ENCODE data around the gene TYW1B. TPM values are rescaled to one million over a fixed set of nuclear protein-coding genes. Genes with fewer than 3 reads are reported as not detected.
"Not testable (repeated sequence)": the region's sequence is repeated elsewhere in the genome, so short reads cannot be mapped to it uniquely, and the experiment has no call there.

The TYW1B gene
- total RNA-seq, 1 experiment from 2014 or later, result 1.2 TPM

GRCh38 chr7:72626428-72627011 is 201.5 kb downstream of the TYW1B start:
- DNase-seq (ENCODE audit: low spot score), result not testable (repeated sequence)

DNA sequence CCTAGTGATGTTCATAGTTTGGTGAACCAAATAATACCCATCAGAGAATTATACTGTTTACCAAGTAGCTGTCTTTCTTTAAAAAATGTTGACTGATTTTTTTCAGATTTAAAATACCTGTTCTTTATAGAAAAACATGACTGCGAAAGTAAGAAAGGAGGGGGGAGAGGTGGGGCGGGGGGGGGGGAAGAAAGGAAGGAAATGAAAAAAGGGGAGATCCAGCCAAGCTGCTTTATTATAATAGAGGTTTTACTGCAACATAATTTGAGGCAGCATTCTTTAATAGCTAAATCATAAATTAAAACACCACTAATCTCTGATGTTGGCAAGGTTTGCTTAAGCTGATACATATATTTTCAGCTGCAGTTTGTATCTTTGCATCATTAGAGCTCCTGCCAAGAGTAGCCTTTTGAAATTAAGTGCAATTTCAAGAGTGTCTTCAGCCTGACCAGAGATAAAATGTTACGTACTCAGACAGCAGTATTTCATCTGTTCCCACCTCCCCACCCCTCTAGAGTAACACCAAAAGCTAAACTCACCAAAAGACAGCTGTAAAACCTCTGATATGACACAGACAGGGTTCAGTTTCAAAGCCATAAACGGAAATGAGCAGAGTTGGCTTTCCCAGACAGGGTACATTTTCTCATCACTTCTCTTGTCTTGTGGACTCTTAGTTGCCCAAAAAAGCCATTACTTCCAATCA is 202.1 kb downstream of the TYW1B start:
- DNase-seq (ENCODE audit: low spot score), result not testable (repeated sequence)

DNA sequence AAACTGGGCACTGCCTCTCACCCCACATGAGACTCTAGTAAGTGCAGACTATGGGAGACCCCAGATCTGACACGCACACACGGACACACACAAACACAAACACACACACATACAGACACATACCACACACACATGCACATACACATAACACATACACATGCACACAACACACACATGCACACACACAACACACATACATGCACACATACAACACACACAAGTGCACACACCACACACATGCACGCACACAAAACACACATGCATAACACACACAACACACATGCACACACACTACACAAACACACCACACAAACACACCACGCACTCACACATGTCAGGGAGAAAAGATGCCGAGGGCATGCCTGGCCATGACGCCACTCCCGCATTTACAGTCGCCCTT is 205.5 kb downstream of the TYW1B start:
- DNase-seq (ENCODE audit: low spot score), result no peak

DNA sequence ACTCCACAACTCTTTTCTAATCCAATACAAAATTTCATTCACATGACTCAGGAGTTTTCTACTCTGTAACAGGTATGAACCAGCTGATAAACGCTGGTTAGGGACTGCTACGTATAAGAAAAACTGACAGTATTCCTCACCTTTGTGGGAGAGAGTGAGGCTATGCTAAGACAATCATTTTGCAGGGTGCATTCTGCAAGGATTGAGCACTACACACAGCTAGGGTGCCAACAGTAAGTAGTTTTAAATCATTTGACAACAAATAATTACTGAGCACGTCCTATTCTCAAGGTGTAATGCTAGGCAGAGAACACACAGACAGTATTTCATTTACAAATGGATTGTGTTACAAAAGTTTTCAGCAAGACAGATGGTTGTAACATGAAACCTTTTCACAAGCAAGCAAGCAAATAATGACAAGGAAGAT is 206.2 kb downstream of the TYW1B start:
- DNase-seq (ENCODE audit: low spot score), result not testable (repeated sequence)

GRCh38 chr7:72620923-72621322 is 207.1 kb downstream of the TYW1B start:
- DNase-seq (ENCODE audit: low spot score), result not testable (repeated sequence)

DNA sequence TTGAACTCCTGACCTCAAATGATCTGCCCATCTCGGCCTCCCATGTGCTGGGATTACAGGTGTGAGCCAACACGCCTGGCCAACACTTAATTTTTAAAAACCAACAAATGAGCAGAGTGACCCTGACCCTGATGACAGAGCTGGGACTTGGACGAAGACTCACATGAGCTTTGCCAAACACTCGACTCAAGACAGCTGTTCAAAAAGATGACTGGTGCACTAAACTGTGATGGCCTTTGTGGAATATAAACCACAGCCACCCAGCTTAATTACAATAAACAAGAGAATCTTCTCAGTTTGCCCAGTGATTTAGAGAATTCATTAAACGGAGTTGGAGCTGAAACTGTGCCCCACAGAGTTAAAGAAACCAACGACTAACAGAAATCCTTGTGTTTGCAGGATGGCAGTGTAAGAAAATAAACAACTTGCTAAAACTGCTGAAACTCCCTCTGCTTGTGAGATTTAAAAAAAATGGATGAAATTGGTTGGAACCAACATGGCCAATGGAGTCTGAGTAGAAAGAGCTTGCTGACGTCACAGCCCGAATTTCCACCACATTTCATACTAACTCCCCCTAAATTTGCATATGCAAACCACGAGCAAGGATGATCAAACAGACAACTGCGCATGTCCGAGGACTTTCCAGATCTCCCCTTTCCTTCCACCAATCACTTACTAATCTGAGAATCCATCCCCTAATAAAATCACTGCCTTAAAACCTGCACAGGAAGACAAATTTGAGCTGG is 209.4 kb downstream of the TYW1B start:
- DNase-seq (ENCODE audit: low spot score), result not testable (repeated sequence)

DNA sequence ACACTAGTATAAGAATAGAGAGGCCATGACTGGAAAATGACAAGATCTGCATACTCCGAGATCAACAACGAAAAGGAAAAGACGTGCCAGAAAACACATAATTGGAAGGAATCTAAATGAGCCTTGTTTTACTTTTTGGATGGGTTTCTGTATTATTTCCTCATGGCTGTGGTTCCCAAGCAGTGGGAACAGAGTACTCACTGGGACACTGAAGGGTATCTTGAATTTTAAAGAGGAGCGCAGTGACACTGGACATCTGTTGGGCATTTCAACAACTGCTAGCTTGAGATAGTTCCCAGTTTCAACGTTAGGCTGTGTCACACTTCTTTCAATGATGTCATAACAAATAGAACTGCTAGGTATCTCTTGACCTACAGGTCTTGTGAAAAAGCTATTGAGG is 218.2 kb downstream of the TYW1B start:
- DNase-seq (ENCODE audit: low spot score), result not testable (repeated sequence)

GRCh38 chr7:72607988-72608387 is 220.0 kb downstream of the TYW1B start:
- DNase-seq (ENCODE audit: low spot score), result not testable (repeated sequence)

DNA sequence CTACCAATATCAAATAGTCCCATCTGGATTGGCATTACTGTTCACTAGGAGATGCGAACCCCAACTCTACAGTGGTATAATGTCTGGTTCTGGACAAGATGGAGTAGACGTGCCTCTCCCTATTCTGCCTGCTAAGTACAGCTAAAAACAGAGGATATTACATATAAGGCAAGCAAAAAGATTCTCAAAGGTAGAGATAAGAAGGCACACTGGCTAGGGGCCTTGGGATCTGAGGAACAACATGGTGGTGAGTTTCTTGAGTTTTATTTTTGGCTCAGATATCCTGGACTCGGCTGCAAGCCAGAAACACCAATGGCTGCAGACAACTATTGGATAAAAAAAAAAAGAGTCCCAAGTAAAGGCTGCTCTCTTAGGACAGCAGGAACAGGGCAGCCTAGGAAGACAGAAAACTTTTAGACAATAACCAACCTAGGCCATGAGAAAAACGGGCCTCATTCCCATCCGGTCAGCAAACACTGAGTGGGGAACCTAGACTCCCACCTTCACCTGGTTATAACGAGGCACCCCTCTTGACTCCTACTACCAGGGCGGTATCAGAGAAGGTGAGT is 222.1 kb downstream of the TYW1B start:
- DNase-seq (ENCODE audit: low spot score), result not testable (repeated sequence)

GRCh38 chr7:72604771-72605611 is 223.0 kb downstream of the TYW1B start:
- peak; percentile 25 for DNase-seq (ENCODE audit: low spot score)

DNA sequence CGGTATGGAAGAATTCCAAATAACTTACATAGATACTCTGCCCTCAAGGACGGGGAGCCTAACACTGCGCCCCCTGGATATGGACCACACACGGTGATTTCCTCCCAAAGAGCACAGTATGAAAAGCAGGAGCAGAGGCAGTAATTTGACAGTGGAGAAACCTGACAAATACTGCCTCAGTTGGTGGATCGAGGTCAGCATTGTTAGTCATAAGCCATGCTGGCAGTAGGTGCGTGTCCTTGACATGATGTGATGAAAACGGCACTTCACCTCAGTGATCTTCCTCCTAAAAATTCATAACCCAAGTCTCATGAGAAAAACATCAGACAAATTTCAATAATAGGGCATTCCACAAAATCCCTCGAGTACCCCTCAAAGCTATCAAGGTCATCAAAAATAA is 224.5 kb downstream of the TYW1B start:
- DNase-seq (ENCODE audit: low spot score), result not testable (repeated sequence)

DNA sequence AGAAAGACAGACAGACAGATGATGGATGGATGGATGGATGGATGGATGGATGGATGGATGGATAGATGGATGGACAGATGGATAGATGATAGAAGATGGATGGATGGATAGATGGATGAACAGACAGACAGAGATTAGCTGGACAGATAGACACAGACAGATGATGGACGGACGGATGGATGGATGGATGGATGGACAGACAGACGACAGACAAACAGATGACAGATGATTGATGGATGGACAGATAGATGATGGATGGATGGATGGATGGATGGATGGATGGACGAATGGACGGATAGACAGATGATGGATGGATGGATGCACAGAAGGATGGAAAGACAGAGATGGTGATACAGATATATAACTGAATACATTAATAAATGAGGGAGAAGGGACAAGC is 224.9 kb downstream of the TYW1B start:
- no peak for DNase-seq (ENCODE audit: low spot score)

- DNase-seq (ENCODE audit: low spot score), result not testable (repeated sequence)
Measured at GRCh38 chr7:72601683-72602082, 226.3 kb downstream of the TYW1B start.

DNA sequence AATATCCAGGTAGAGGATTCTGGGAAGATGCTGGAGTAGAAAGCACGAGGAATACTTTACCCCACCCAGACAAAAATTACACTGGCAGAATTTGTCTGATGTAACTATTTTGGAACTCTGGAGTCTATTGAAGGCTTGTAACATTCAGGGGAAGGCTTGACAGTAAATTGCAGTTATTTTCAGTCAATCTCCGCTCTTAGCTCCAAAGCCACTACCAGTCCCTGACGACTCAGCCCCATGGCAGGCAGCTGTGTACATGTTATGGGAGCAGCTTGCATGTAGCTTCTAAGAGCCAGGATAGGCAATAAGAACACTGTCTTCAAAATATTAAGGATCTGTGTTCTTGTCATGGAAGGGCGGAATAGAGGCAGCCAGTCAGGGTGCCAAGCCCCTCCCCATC is 238.0 kb downstream of the TYW1B start:
- DNase-seq (ENCODE audit: low spot score), result not testable (repeated sequence)

DNA sequence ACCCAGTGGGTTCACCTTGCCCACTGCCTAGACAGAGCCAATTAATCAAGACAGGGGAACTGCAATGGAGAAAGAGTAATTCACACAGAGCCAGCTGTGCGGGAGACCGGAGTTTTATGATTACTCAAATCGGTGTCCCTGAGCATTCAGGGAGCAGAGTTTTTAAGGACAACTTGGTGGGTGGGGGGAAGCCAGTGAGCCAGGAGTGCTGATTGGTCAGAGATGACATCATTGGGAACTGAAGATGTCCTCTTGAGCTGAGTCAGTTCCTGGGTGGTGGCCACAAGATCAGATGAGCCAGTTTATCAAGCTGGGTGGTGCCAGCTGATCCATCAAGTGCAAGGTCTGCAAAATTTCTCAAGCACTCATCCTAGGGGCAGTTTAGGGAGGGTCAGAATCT is 240.7 kb downstream of the TYW1B start:
- DNase-seq (ENCODE audit: low spot score), result peak; percentile 34

- not testable (repeated sequence) for DNase-seq (ENCODE audit: low spot score)
Measured at GRCh38 chr7:72584576-72584975, 243.4 kb downstream of the TYW1B start.

- DNase-seq (ENCODE audit: low spot score), result not testable (repeated sequence)
Measured at GRCh38 chr7:72583620-72584361, 244.2 kb downstream of the TYW1B start.

GRCh38 chr7:72580142-72580770 is 247.7 kb downstream of the TYW1B start:
- not testable (repeated sequence) for DNase-seq (ENCODE audit: low spot score)

DNA sequence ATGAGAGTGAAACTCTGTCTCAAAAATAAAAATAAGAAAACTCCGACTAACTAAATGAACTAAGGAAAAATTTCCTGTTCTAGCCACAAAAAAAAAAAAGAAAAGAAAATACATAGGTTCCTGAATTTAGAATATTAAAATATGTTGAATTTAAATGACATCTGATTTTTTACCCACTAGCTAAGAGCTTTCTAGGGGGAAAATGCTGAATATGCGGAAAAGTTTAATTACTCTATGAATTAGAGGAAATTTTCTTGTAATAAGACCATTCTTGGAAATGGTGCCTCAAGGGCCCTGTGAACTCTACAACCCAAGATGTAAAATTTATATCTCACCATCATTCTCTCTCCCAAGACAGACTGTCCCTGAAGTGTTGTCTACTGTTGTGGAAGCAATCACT is 250.9 kb downstream of the TYW1B start:
- no peak for DNase-seq (ENCODE audit: low spot score)

DNA sequence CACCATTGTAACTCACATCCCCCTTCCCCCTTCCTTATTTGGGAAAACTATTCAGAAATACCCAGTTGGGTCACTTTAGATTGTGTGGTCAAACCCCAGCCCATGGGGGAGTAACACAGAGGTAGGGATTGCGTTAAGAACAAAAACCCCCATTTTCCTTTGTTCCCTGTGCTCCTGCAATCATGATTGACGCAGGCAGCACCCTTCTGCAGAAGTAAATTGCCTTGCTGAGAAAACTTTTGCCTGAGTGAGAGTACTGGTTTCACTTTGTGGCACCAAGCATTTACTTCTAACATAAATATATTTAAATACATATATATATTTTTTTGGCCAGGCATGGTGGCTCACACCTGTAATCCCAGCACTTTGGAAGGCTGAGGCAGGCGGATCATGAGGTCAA is 266.0 kb downstream of the TYW1B start:
- DNase-seq (ENCODE audit: low spot score), result not testable (repeated sequence)

Measured in A172 (cell line).